ENCODE data around the gene SRGAP2C. TPM values are rescaled to one million over a fixed set of nuclear protein-coding genes. Genes with fewer than 3 reads are reported as not detected.
"Not testable (repeated sequence)": the region's sequence is repeated elsewhere in the genome, so short reads cannot be mapped to it uniquely, and the experiment has no call there.

The SRGAP2C gene
- total and polyA plus RNA-seq, 2 donors (not counting 3 experiments of a cell fraction or from before 2014, with no cell fraction given) = 5.6 to 56.4 TPM

DNA sequence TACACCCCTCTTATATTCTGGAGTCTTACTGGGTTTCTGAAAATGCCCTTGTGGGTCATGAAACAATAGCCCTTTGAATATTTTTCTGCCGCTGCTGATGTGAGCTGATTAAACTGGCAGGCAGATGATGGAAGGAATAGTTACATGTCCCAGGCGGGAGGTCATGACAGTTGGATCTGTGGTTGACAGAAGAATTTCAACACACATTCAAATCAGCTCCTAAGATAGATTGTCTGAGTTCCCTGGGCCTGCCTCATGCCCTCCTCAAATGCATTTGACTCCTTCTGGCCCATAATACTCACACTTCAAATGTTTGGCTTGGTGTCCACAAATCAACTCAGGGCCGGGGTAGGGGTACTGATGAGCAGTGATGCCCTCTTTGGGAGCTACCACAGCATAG is 161.9 kb downstream of the SRGAP2C start:
- H3K4me1 ChIP-seq (ENCODE audit: control insufficient read depth, extremely low read depth, insufficient read depth, low read length); H4K20me1 ChIP-seq (replicated peaks; ENCODE audit: control insufficient read depth, extremely low read depth, insufficient read depth, low read length); H3K9me1 ChIP-seq (replicated peaks; ENCODE audit: control insufficient read depth, extremely low read depth, insufficient read depth, low read length); CTCF ChIA-PET; H3K4me3 ChIP-seq (replicated peaks in 1 of 3; ENCODE audit: insufficient read depth in 1 of 3, low read depth in 1 of 3, low read length in 3 of 3); H2AFZ ChIP-seq (ENCODE audit: low read depth, low read length); BruUV-seq (replicated peaks); H3K36me3 ChIP-seq (ENCODE audit: control insufficient read depth in 2 of 2, extremely low read depth in 1 of 2, insufficient read depth in 2 of 2, low read length in 2 of 2); DNase-seq (ENCODE audit: low read depth, low spot score); H3K27ac ChIP-seq (ENCODE audit: insufficient read depth, low read depth, low read length); dilution Hi-C loops (cut with MboI; ENCODE audit: extremely low pct_ligation_motif_present, low sequenced_read_pairs); H3K9me3 ChIP-seq (replicated peaks; ENCODE audit: control insufficient read depth, insufficient read depth, low read length); H3K9ac ChIP-seq (replicated peaks; ENCODE audit: extremely low read depth, insufficient read depth, low read length); FAIRE-seq; POLR2A ChIA-PET; H3K4me2 ChIP-seq (ENCODE audit: insufficient read depth, low read length); H3K27me3 ChIP-seq (ENCODE audit: control insufficient read depth in 2 of 2, insufficient read depth in 2 of 2, low read length in 2 of 2); intact Hi-C loops (cut with micrococcal nuclease); H3K79me2 ChIP-seq (ENCODE audit: control insufficient read depth, insufficient read depth, low read length): not testable (repeated sequence)

DNA sequence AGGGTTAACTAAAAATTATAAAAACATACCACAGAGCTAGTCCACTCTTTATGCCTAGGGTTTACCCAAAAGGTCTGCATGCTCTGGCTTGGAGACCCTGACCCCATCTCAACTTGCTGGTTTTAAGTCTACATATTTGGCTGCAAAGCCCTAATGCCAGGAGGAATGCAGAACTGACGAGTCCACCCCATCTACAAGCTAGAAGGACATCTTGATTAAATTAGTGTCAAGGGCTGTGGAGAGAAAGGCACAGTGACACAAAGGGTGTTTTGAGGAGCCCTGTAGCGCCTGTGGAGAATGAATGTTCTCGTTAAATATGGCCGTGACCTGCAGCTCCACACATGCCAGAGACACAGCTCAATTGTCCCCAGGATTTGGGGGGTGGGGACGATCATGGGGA is 162.7 kb downstream of the SRGAP2C start:
- H3K4me1 ChIP-seq (ENCODE audit: control insufficient read depth, extremely low read depth, insufficient read depth, low read length); H3K4me3 ChIP-seq (replicated peaks in 1 of 3; ENCODE audit: insufficient read depth in 1 of 3, low read depth in 1 of 3, low read length in 3 of 3); FAIRE-seq; H3K9me3 ChIP-seq (replicated peaks; ENCODE audit: control insufficient read depth, insufficient read depth, low read length); intact Hi-C loops (cut with micrococcal nuclease); dilution Hi-C loops (cut with MboI; ENCODE audit: extremely low pct_ligation_motif_present, low sequenced_read_pairs); H3K27ac ChIP-seq (ENCODE audit: insufficient read depth, low read depth, low read length); POLR2A ChIA-PET; H3K27me3 ChIP-seq (ENCODE audit: control insufficient read depth in 2 of 2, insufficient read depth in 2 of 2, low read length in 2 of 2); H2AFZ ChIP-seq (ENCODE audit: low read depth, low read length); H3K4me2 ChIP-seq (ENCODE audit: insufficient read depth, low read length); DNase-seq (ENCODE audit: low read depth, low spot score); H3K9me1 ChIP-seq (replicated peaks; ENCODE audit: control insufficient read depth, extremely low read depth, insufficient read depth, low read length); H3K9ac ChIP-seq (replicated peaks; ENCODE audit: extremely low read depth, insufficient read depth, low read length); H3K79me2 ChIP-seq (ENCODE audit: control insufficient read depth, insufficient read depth, low read length); CTCF ChIA-PET; H3K36me3 ChIP-seq (ENCODE audit: control insufficient read depth in 2 of 2, extremely low read depth in 1 of 2, insufficient read depth in 2 of 2, low read length in 2 of 2); BruUV-seq (replicated peaks); H4K20me1 ChIP-seq (replicated peaks; ENCODE audit: control insufficient read depth, extremely low read depth, insufficient read depth, low read length): not testable (repeated sequence)

DNA sequence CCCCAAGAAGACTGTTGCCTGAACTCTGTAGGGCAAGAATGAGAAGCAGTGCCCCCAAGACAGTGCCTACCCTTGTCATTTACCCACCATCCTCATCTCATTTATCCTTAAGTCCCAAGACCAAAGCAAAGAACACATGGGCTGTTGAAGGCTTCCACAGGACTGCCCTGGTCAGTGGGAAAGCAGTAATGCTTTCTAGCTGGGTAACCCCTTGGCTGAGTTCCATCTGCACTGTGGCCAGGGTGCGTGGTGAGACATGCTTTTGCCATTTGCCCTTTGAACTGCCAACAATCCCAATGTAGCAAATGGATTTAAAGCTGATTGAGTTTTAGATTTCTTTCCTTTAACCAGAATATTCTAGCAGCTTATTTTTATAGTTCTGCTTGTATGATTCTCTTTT is 163.3 kb downstream of the SRGAP2C start:
- H4K20me1 ChIP-seq (replicated peaks; ENCODE audit: control insufficient read depth, extremely low read depth, insufficient read depth, low read length); H3K36me3 ChIP-seq (ENCODE audit: control insufficient read depth in 2 of 2, extremely low read depth in 1 of 2, insufficient read depth in 2 of 2, low read length in 2 of 2); H3K9me3 ChIP-seq (replicated peaks; ENCODE audit: control insufficient read depth, insufficient read depth, low read length); H3K4me3 ChIP-seq (replicated peaks in 1 of 3; ENCODE audit: insufficient read depth in 1 of 3, low read depth in 1 of 3, low read length in 3 of 3); DNase-seq (ENCODE audit: low read depth, low spot score); BruUV-seq (replicated peaks); H3K27ac ChIP-seq (ENCODE audit: insufficient read depth, low read depth, low read length); FAIRE-seq; H2AFZ ChIP-seq (ENCODE audit: low read depth, low read length); intact Hi-C loops (cut with micrococcal nuclease); H3K9me1 ChIP-seq (replicated peaks; ENCODE audit: control insufficient read depth, extremely low read depth, insufficient read depth, low read length); POLR2A ChIA-PET; H3K9ac ChIP-seq (replicated peaks; ENCODE audit: extremely low read depth, insufficient read depth, low read length); H3K27me3 ChIP-seq (ENCODE audit: control insufficient read depth in 2 of 2, insufficient read depth in 2 of 2, low read length in 2 of 2); H3K4me1 ChIP-seq (ENCODE audit: control insufficient read depth, extremely low read depth, insufficient read depth, low read length); CTCF ChIA-PET; dilution Hi-C loops (cut with MboI; ENCODE audit: extremely low pct_ligation_motif_present, low sequenced_read_pairs); H3K79me2 ChIP-seq (ENCODE audit: control insufficient read depth, insufficient read depth, low read length); H3K4me2 ChIP-seq (ENCODE audit: insufficient read depth, low read length): not testable (repeated sequence)

DNA sequence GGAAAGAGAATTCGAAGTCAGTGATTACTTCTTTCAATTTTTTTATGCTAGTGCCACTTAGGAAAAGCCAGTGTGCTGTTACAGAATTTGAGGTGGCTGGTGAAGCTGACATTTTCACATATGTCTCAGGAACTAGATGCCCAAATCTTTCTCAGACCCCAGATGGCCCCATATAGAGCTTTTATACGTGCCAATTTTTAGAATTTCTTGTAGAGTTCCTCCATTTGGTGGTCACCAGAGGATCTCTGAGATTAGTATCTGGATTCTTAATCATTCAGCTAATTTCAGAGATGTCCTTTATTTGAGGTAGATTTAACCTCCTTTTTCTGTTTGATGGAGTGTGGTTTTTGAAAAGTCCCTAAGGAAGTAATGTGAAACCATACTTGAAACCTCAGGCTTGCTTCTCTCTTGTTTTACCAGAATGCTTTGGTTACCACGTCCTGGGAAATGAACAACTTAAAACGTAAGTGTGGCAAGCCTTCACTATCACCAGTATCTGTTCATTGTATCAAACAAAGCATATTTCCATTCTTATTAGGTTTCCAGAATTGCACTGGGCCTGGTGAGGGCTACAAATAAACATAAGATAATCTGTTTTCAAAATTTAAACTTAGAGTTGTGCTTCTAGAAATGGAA is 164.7 kb downstream of the SRGAP2C start:
- H3K4me3 ChIP-seq (replicated peaks in 1 of 3; ENCODE audit: insufficient read depth in 1 of 3, low read depth in 1 of 3, low read length in 3 of 3); CTCF ChIA-PET; H4K20me1 ChIP-seq (replicated peaks; ENCODE audit: control insufficient read depth, extremely low read depth, insufficient read depth, low read length); intact Hi-C loops (cut with micrococcal nuclease); H3K36me3 ChIP-seq (ENCODE audit: control insufficient read depth in 2 of 2, extremely low read depth in 1 of 2, insufficient read depth in 2 of 2, low read length in 2 of 2); DNase-seq (ENCODE audit: low read depth, low spot score); BruUV-seq (replicated peaks); H2AFZ ChIP-seq (ENCODE audit: low read depth, low read length); POLR2A ChIA-PET; H3K9me1 ChIP-seq (replicated peaks; ENCODE audit: control insufficient read depth, extremely low read depth, insufficient read depth, low read length); FAIRE-seq; H3K27me3 ChIP-seq (ENCODE audit: control insufficient read depth in 2 of 2, insufficient read depth in 2 of 2, low read length in 2 of 2); H3K4me1 ChIP-seq (ENCODE audit: control insufficient read depth, extremely low read depth, insufficient read depth, low read length); dilution Hi-C loops (cut with MboI; ENCODE audit: extremely low pct_ligation_motif_present, low sequenced_read_pairs); H3K9ac ChIP-seq (replicated peaks; ENCODE audit: extremely low read depth, insufficient read depth, low read length); H3K4me2 ChIP-seq (ENCODE audit: insufficient read depth, low read length); H3K27ac ChIP-seq (ENCODE audit: insufficient read depth, low read depth, low read length); H3K79me2 ChIP-seq (ENCODE audit: control insufficient read depth, insufficient read depth, low read length); H3K9me3 ChIP-seq (replicated peaks; ENCODE audit: control insufficient read depth, insufficient read depth, low read length): not testable (repeated sequence)
